Body of pancreas (tissue), 4 donors: Measurements from ENCODE around the gene ACVR1B. TPM values are rescaled to one million over a fixed set of nuclear protein-coding genes. Genes with fewer than 3 reads are reported as not detected.
A peak's percentile ranks its signal among the peaks of the same experiment; 100 is the strongest.

ENCODE experiments used
- ATAC-seq: fragments of 150-250 bp; one replicate; pipeline ENCODE4 v1.9.1; 2016
- DNase-seq, 4 donors: peaks; one replicate each; pipeline ENCODE4 v3.0.0-alpha.2; 2019
- H3K27ac ChIP-seq, 4 donors: fragments of 200-600 bp; sonication (generic); 1 replicate in 3 of 4; 2 replicates in 1 of 4; pipeline versions ENCODE4 v1.5.1 to v1.6.1; 2016 to 2019; ENCODE audit warnings: mild to moderate bottlenecking in 1 of 4, mixed read lengths in 1 of 4, moderate library complexity in 1 of 4
- H3K27me3 ChIP-seq, 2 donors: fragments of 200-600 bp; sonication (generic); one replicate each; pipeline ENCODE4 v1.6.0; 2016; ENCODE audit warnings: mild to moderate bottlenecking in 1 of 2
- H3K36me3 ChIP-seq, 2 donors: fragments of 200-600 bp; sonication (generic); replicated peaks in 1 of 2; 2 replicates each; pipeline ENCODE4 v1.5.1; 2016; ENCODE audit warnings: low read depth in 2 of 2; ENCODE audit not compliant: insufficient read depth in 1 of 2
- H3K4me1 ChIP-seq: fragments of 200-600 bp; sonication (generic); one replicate; pipeline ENCODE4 v1.6.0; 2016
- H3K4me3 ChIP-seq, 2 donors: fragments of 200-600 bp; sonication (generic); 1 replicate in 1 of 2; 2 replicates in 1 of 2; pipeline ENCODE4 v1.5.1; 2016 to 2019
- H3K9me3 ChIP-seq, 3 donors: fragments of 200-600 bp; sonication (generic); 1 replicate in 2 of 3; 2 replicates in 1 of 3; pipeline ENCODE4 v1.5.1; 2016
- POLR2A ChIP-seq, 3 donors: fragments of 450-650 bp; IDR thresholded peaks; one replicate each; pipeline ENCODE4 v1.6.1; 2016; ENCODE audit warnings: antibody characterized with exemption in 3 of 3, mild to moderate bottlenecking in 2 of 3
- WGBS, 2 donors: methylation state at CpG; one replicate each; pipeline ENCODE4 v1.1.5; 2017; 5-methylcytosine and 5-hydroxymethylcytosine counted together
- intact Hi-C: fragments of 100-400 bp; cut with DNase I; formaldehyde crosslinking; loops from one replicate; pipeline ENCODE4 v1.15.1; 2023
- total RNA-seq, 2 donors: library from RNA; depleted of rRNA; stranded (reverse); fragments of >200 nt; gene quantifications; one replicate each; pipeline ENCODE4 v1.1.0, GENCODE V29; 2016
- TF ChIP-seq, protein P1 (sequence below), 7 experiments: fragments of 450-650 bp in 4 of 7; fragments of 200-600 bp in 3 of 7; sonication (generic) in 3 of 7; IDR thresholded peaks; one replicate each; pipeline ENCODE4 v1.5.1; 2016 to 2019; ENCODE audit warnings: antibody characterized with exemption in 7 of 7

The ACVR1B gene
- total RNA-seq, 2 donors from 2014 or later = 19.8 to 21.8 TPM

GRCh38 chr12:52032804-52033445, 81.4 kb downstream of the ACVR1B start:
- ATAC-seq = peak; percentile 92
- DNase-seq = peak; percentile 97 to 99 (median 99)
- Histone ChIP-seq H3K36me3 (no peaks in the 10 kb centered on the region), H3K9me3 (no peaks in the 10 kb centered on the region), H3K27me3 (no peaks in the 10 kb centered on the region), H3K4me1 (peaks cover 33% of the 10 kb centered on the region), H3K27ac (peak overlapping the region; percentile 92 to 96 (median 94)), H3K4me3 (no peak overlapping the region)
- intact Hi-C loops = no loop called here
- TF ChIP-seq, protein P1, sequence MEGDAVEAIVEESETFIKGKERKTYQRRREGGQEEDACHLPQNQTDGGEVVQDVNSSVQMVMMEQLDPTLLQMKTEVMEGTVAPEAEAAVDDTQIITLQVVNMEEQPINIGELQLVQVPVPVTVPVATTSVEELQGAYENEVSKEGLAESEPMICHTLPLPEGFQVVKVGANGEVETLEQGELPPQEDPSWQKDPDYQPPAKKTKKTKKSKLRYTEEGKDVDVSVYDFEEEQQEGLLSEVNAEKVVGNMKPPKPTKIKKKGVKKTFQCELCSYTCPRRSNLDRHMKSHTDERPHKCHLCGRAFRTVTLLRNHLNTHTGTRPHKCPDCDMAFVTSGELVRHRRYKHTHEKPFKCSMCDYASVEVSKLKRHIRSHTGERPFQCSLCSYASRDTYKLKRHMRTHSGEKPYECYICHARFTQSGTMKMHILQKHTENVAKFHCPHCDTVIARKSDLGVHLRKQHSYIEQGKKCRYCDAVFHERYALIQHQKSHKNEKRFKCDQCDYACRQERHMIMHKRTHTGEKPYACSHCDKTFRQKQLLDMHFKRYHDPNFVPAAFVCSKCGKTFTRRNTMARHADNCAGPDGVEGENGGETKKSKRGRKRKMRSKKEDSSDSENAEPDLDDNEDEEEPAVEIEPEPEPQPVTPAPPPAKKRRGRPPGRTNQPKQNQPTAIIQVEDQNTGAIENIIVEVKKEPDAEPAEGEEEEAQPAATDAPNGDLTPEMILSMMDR (IDR thresholded peaks at IDR 0.05) = no peak
- TF ChIP-seq POLR2A (IDR thresholded peaks at IDR 0.05) = peak; percentile 89 to 90 (median 89)
- 1% methylated on average over 22 to 48 of the region's 48 CpGs for WGBS, 2 donors

GRCh38 chr12:52033446-52034140, 82.1 kb downstream of the ACVR1B start:
- DNase-seq (no peak), ATAC-seq (no peak)
- H3K4me1 ChIP-seq = peaks cover 38% of the 10 kb centered on the region
- no peaks in the 10 kb centered on the region for H3K27me3 ChIP-seq
- H3K36me3 ChIP-seq = no peaks in the 10 kb centered on the region
- intact Hi-C loops = no loop called here
- H3K9me3 ChIP-seq = no peaks in the 10 kb centered on the region
- peak overlapping the region; percentile 92 to 96 (median 94) for H3K27ac ChIP-seq
- whole genome bisulfite sequencing, 2 donors = 60 to 61% methylated on average over 13 of the region's 13 CpGs
- no peak overlapping the region for H3K4me3 ChIP-seq
- TF ChIP-seq POLR2A (IDR thresholded peaks at IDR 0.05) = no peak
- TF ChIP-seq, protein P1 (IDR thresholded peaks at IDR 0.05) = no peak

DNA sequence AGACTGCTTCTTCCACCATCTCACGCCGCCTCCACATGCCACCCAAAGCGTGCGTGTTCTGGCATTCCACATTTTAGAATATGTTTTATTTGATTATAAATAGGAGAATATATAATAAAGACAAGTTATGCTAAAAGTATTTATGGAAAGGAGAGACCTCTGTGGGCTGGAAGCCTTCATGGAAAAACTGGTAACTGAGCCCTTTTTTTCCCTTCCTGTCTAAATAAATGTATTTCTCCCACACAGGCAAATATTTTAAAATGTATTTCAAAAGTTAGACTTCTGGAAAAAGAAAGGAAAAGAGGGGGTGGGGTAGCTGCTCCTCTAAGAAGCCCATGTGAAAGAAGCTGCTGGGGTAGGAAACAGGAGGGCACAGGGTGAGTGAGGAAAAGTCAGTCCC, 83.7 kb downstream of the ACVR1B start:
- ATAC-seq = no peak
- Histone ChIP-seq H3K4me3 (no peak overlapping the region), H3K36me3 (no peaks in the 10 kb centered on the region), H3K4me1 (peaks cover 43% of the 10 kb centered on the region), H3K27me3 (no peaks in the 10 kb centered on the region), H3K27ac (no peak overlapping the region), H3K9me3 (no peaks in the 10 kb centered on the region)
- intact Hi-C loops = no loop called here
- 93 to 97% methylated on average over 4 of the region's 4 CpGs for WGBS, 2 donors
- DNase-seq = no peak
- TF ChIP-seq, protein P1 (IDR thresholded peaks at IDR 0.05) = no peak
- no peak for TF ChIP-seq POLR2A (IDR thresholded peaks at IDR 0.05)

DNA sequence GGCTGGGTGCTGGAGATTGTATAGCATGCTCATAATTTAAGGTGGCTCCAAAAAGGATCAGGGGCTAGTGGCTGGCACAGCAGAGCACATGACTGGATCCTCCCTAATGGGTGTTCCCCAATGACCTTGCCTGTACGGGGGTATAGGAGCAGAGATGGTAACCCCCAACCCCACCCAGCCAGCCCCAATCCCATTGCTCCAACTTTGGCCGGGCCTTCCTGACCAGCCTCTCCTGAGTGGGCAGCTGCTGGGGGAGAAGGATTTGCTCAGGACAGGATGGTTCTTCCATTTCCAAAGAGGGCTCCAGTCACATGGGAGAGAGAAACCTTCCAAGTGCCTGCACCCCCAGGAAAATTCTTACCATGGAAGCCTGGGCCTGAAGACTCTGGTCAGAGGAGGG, 84.4 kb downstream of the ACVR1B start:
- peaks cover 43% of the 10 kb centered on the region for H3K4me1 ChIP-seq
- 85 to 88% methylated on average over 2 of the region's 2 CpGs for WGBS, 2 donors
- H3K9me3 ChIP-seq = no peaks in the 10 kb centered on the region
- intact Hi-C loops = no loop called here
- H3K27me3 ChIP-seq = no peaks in the 10 kb centered on the region
- no peak for ATAC-seq
- no peaks in the 10 kb centered on the region for H3K36me3 ChIP-seq
- H3K4me3 ChIP-seq = no peak overlapping the region
- peak in 1 of 4 donors; percentile 16 for DNase-seq
- H3K27ac ChIP-seq = peak overlapping the region; percentile 80 to 96 (median 90)
- no peak for TF ChIP-seq POLR2A (IDR thresholded peaks at IDR 0.05)
- TF ChIP-seq, protein P1 (IDR thresholded peaks at IDR 0.05) = no peak
